Activated naive CD8-positive, alpha-beta T cell treated with anti-CD3 and anti-CD28 coated beads for 36 hours (primary cell): ENCODE data around the gene MISP. TPM values are rescaled to one million over a fixed set of nuclear protein-coding genes. Genes with fewer than 3 reads are reported as not detected.

Source experiments
- DNase-seq: peaks from one replicate; pipeline ENCODE4 v3.0.0; 2021
- H3K27ac Mint-ChIP-seq: one replicate; pipeline ENCODE4 v1.8.0; 2022; ENCODE audit warnings: mild to moderate bottlenecking, moderate library complexity, mixed read lengths
- H3K27me3 Mint-ChIP-seq: one replicate; pipeline ENCODE4 v1.8.0; 2022; ENCODE audit warnings: mild to moderate bottlenecking, mixed read lengths
- H3K36me3 Mint-ChIP-seq: one replicate; pipeline ENCODE4 v1.8.0; 2021; ENCODE audit warnings: mild to moderate bottlenecking, mixed read lengths
- H3K4me1 Mint-ChIP-seq: one replicate; pipeline ENCODE4 v1.8.0; 2021; ENCODE audit warnings: mixed read lengths
- H3K4me3 Mint-ChIP-seq: one replicate; pipeline ENCODE4 v1.8.0; 2022; ENCODE audit warnings: mild to moderate bottlenecking, moderate library complexity, mixed read lengths
- H3K9me3 Mint-ChIP-seq: one replicate; pipeline ENCODE4 v1.8.0; 2022; ENCODE audit warnings: mixed read lengths
- total RNA-seq, 2 experiments: library from RNA; stranded (reverse); gene quantifications; one replicate each; pipeline ENCODE4 v1.2.3, GENCODE V29; 2021

Gene MISP
- total RNA-seq, 2 experiments from 2014 or later: 0.10 TPM; not detected in 1

DNA sequence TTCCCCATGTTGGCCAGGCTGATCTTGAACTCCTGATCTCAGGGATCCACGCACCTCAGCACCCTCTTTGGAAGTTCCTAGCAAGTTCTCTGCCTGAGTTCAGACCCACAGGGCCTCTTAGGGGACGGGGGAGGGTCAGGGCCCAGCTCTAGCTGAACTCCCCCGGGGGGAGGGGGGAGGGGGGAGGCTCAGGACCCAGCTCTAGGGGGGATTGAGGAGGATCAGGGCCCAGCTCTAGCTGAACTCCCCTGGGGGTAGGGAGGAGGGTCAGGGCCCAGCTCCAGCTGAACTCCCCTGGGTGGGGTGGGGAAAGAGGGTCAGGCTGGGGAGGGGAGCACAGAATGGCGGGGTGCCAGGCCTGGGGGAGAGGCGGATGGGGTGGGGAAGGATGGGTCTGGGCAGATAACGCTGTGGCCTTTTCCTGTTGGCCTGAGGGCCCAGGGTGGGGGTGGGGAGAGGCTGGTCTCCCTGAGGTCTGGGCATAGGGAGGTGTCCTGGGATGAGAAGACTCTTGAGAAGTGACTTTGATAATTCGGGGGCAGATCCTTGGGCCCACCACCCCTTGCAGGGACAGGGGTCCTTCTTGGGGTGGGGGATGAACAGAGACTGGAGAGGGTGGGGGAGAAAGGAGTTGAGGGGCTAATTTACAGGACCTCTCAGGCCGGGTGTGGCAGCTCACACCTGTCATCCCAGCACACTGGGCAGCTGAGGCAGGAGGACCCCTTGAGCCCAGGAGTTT is 40.8 kb downstream of the MISP start:
- Mint-ChIP-seq H3K27ac (no peak overlapping the region), H3K36me3 (no peaks in the 10 kb centered on the region), H3K4me1 (peaks cover 7% of the 10 kb centered on the region), H3K9me3 (no peaks in the 10 kb centered on the region), H3K27me3 (peaks cover 12% of the 10 kb centered on the region), H3K4me3 (no peak overlapping the region)
- DNase-seq: no peak

GRCh38 chr19:792306-792885 is 41.5 kb downstream of the MISP start:
- peaks cover 8% of the 10 kb centered on the region for H3K4me1 Mint-ChIP-seq
- no peaks in the 10 kb centered on the region for H3K36me3 Mint-ChIP-seq
- no peaks in the 10 kb centered on the region for H3K9me3 Mint-ChIP-seq
- peaks cover 12% of the 10 kb centered on the region for H3K27me3 Mint-ChIP-seq
- no peak overlapping the region for H3K4me3 Mint-ChIP-seq
- no peak for DNase-seq
- no peak overlapping the region for H3K27ac Mint-ChIP-seq

DNA sequence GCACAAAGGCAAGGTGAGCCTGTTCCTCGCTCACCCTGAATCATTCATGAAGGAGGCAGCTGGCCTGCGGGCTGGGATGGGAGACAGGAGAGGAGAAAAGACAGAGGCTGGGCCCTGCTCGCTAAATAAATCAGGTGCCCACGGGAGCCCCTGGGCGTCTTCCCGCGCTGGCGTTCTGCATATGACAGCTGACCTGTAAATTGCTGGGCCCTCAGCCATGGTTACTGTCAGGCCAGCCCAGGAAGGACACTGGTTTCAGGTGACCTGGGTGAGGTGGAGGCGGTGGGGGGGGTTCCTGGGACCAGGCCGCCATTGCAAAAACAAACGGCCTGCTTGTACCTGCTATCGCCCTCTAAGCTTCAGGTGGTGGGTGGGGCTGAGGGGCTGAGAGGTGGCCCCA is 42.9 kb downstream of the MISP start:
- H3K4me1 Mint-ChIP-seq: peaks cover 8% of the 10 kb centered on the region
- H3K9me3 Mint-ChIP-seq: no peaks in the 10 kb centered on the region
- no peak overlapping the region for H3K27ac Mint-ChIP-seq
- no peak overlapping the region for H3K4me3 Mint-ChIP-seq
- peaks cover 5% of the 10 kb centered on the region for H3K36me3 Mint-ChIP-seq
- no peak for DNase-seq
- peaks cover 12% of the 10 kb centered on the region for H3K27me3 Mint-ChIP-seq

DNA sequence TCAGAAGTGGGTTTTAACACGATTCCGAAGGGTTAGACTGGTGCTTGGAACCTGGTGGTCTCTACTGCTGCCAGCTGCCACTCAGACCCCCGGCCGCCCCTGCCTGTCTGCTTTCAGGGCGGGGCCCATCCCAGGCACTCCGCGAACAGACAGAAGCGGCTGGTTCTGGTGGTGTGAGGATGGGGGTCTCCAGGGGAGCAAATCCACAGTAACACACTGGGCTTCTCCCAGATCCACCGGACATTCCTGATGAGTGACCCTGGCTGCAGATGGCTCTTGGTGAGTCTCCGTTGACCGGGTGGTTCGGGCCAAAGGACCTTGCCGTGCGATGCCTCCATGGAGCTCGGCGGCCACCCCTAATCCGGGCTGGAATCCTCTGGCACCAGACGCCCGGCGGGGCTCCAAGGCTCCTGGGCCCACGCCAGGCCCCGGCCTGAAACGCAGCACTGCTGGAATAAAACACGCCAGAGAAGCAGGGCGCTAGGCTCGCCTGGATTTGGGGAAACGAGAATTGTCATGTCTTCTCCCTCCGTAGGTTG is 44.2 kb downstream of the MISP start:
- Mint-ChIP-seq H3K36me3 (peaks cover 19% of the 10 kb centered on the region), H3K27ac (no peak overlapping the region), H3K4me3 (peak overlapping the region; percentile 2), H3K9me3 (no peaks in the 10 kb centered on the region), H3K4me1 (peaks cover 8% of the 10 kb centered on the region), H3K27me3 (peaks cover 4% of the 10 kb centered on the region)
- DNase-seq: no peak

DNA sequence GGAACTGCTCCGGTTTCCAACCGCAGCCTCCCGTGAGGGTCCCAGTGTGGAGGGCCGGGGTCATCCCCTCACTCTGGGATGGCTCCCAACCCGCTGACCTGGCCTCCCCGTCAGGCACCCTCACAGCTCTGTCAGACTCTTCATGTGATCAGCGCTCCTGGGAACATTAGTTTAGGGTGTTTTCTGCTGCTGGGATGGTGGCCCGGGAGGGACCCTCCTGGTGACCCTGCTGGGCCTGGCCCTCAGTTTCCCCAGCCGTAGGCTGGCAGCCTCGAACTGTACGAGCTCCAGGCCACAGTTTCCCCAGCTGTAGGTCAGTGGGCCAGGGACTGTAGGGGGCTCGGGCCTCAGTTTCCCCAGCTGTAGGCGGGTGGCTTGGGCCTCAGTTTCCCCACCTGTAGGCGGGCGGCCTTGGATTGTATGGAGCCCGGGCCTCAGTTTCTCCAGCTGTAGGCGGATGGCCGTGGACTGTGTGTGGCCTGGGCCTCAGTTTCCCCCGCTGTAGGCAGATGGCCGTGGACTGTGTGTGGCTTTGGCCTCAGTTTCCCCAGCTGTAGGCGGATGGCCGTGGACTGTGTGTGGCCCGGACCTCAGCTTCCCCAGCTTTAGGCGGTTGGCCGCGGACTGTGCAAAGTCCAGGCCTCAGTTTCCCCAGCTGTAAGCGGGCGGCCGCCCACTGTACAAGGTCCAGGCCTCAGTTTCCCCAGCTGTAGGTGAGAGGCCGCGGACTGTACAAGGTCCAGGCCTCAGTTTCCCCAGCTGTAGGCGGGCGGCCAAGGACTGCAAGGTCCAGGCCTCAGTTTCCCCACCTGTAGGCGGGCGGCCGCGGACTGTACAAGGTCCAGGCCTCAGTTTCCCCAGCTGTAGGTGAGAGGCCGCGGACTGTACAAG is 45.0 kb downstream of the MISP start:
- Mint-ChIP-seq H3K4me3 (peak overlapping the region; percentile 90), H3K27me3 (peaks cover 4% of the 10 kb centered on the region), H3K36me3 (peaks cover 24% of the 10 kb centered on the region), H3K9me3 (no peaks in the 10 kb centered on the region), H3K27ac (no peak overlapping the region), H3K4me1 (peaks cover 14% of the 10 kb centered on the region)
- DNase-seq: no peak

GRCh38 chr19:796692-797527 is 46.0 kb downstream of the MISP start, which contains the start of gene PTBP1:
TSS of gene PTBP1 (plus strand) at chr19:797452. CDS start at chr19:797498, 46 bp downstream.
- Mint-ChIP-seq H3K36me3 (peaks cover 34% of the 10 kb centered on the region), H3K27ac (peak within 1 kb of the TSS; percentile 93), H3K4me3 (peak within 1 kb of the TSS; percentile 90), H3K4me1 (peaks cover 21% of the 10 kb centered on the region), H3K27me3 (peaks cover 2% of the 10 kb centered on the region), H3K9me3 (no peaks in the 10 kb centered on the region)
- DNase-seq: peak; percentile 99

- Mint-ChIP-seq H3K4me1 (peaks cover 27% of the 10 kb centered on the region), H3K36me3 (peaks cover 40% of the 10 kb centered on the region), H3K4me3 (peak overlapping the region; percentile 90), H3K27ac (peak overlapping the region; percentile 90), H3K27me3 (no peaks in the 10 kb centered on the region), H3K9me3 (no peaks in the 10 kb centered on the region)
- peak; percentile 95 for DNase-seq
These were observed 46.9 kb downstream of the MISP start for GRCh38 chr19:797528-798414.

GRCh38 chr19:798415-799075 is 47.6 kb downstream of the MISP start:
- H3K4me3 Mint-ChIP-seq: peak overlapping the region; percentile 90
- no peak for DNase-seq
- H3K9me3 Mint-ChIP-seq: no peaks in the 10 kb centered on the region
- peaks cover 43% of the 10 kb centered on the region for H3K36me3 Mint-ChIP-seq
- peak overlapping the region; percentile 90 for H3K27ac Mint-ChIP-seq
- H3K4me1 Mint-ChIP-seq: peaks cover 30% of the 10 kb centered on the region
- no peaks in the 10 kb centered on the region for H3K27me3 Mint-ChIP-seq

GRCh38 chr19:799076-799881 is 48.4 kb downstream of the MISP start:
- no peaks in the 10 kb centered on the region for H3K27me3 Mint-ChIP-seq

GRCh38 chr19:800360-801029 is 49.6 kb downstream of the MISP start:
- H3K4me3 Mint-ChIP-seq: peak overlapping the region; percentile 90
- DNase-seq: no peak
- H3K4me1 Mint-ChIP-seq: peaks cover 30% of the 10 kb centered on the region
- H3K9me3 Mint-ChIP-seq: no peaks in the 10 kb centered on the region
- no peaks in the 10 kb centered on the region for H3K27me3 Mint-ChIP-seq
- H3K27ac Mint-ChIP-seq: peak overlapping the region; percentile 90
- peaks cover 50% of the 10 kb centered on the region for H3K36me3 Mint-ChIP-seq

More at GRCh38 chr19:799076-799881, 48.4 kb downstream of the MISP start:
- Mint-ChIP-seq H3K27ac (peak overlapping the region; percentile 90), H3K9me3 (no peaks in the 10 kb centered on the region), H3K36me3 (peaks cover 48% of the 10 kb centered on the region), H3K4me3 (peak overlapping the region; percentile 90), H3K4me1 (peaks cover 30% of the 10 kb centered on the region)
- DNase-seq: no peak

- no peaks in the 10 kb centered on the region for H3K9me3 Mint-ChIP-seq
- DNase-seq: no peak
- H3K36me3 Mint-ChIP-seq: peaks cover 50% of the 10 kb centered on the region
These were observed 50.3 kb downstream of the MISP start for GRCh38 chr19:801030-801860.

More at GRCh38 chr19:801030-801860, 50.3 kb downstream of the MISP start:
- no peaks in the 10 kb centered on the region for H3K27me3 Mint-ChIP-seq
- H3K27ac Mint-ChIP-seq: peak overlapping the region; percentile 84
- peak overlapping the region; percentile 79 for H3K4me3 Mint-ChIP-seq
- H3K4me1 Mint-ChIP-seq: peaks cover 30% of the 10 kb centered on the region
